ENCODE measurements around the gene MBOAT7.

The MBOAT7 gene

GRCh38 chr19:54123682-54124081 lies 65.7 kb downstream of the MBOAT7 start:
- no peaks in the 10 kb centered on the region for H3K9me3 ChIP-seq
- no peaks in the 10 kb centered on the region for H3K4me1 ChIP-seq (ENCODE audit: control insufficient read depth in 1 of 2, insufficient read depth in 1 of 2, low read depth in 1 of 2, low read length in 1 of 2)
- H3K36me3 ChIP-seq, result peaks cover 91% of the 10 kb centered on the region
- H3K27me3 ChIP-seq, result no peaks in the 10 kb centered on the region
- H3K27ac ChIP-seq, result no peak overlapping the region
- H3K4me3 ChIP-seq (ENCODE audit: low read depth in 1 of 2, low read length in 1 of 2), result no peak overlapping the region
- no peak for TF ChIP-seq CTCF (IDR thresholded peaks at IDR 0.05)
